Neural cell (in vitro differentiated cells): Measurements from ENCODE around the gene COX6B2. TPM values are rescaled to one million over a fixed set of nuclear protein-coding genes. Genes with fewer than 3 reads are reported as not detected.

Experiments
- H2AFZ ChIP-seq: fragments of 200-600, 300-800 bp; sonication (generic), shearing (Covaris generic); 2 replicates; pipeline ENCODE4 v1.6.0; 2014; ENCODE audit warnings: low read depth, mild to moderate bottlenecking, antibody characterized with exemption, low read length, moderate library complexity
- H3F3A ChIP-seq: fragments of 200-600 bp; shearing (Covaris generic); 2 replicates; pipeline ENCODE4 v1.6.1; 2016; ENCODE audit warnings: mild to moderate bottlenecking, moderate library complexity, mixed read lengths, antibody characterized with exemption, low read length; ENCODE audit not compliant: insufficient read depth, poor library complexity, severe bottlenecking
- H3K27ac ChIP-seq: fragments of 200-600, 300-800 bp; sonication (generic), shearing (Covaris generic); 2 replicates; pipeline ENCODE4 v1.5.1; 2014; ENCODE audit warnings: mild to moderate bottlenecking, low read length, moderate library complexity
- H3K27me3 ChIP-seq: fragments of 300-800, 200-600 bp; sonication (generic), shearing (Covaris generic); 2 replicates; pipeline ENCODE4 v1.6.0; 2014; ENCODE audit warnings: mild to moderate bottlenecking, low read depth, low read length, moderate library complexity; ENCODE audit not compliant: insufficient read depth
- H3K36me3 ChIP-seq: fragments of 300-800, 200-600 bp; sonication (generic), shearing (Covaris generic); 2 replicates; pipeline ENCODE4 v1.5.1; 2014; ENCODE audit warnings: mild to moderate bottlenecking, antibody characterized with exemption, low read length, moderate library complexity; ENCODE audit not compliant: insufficient read depth
- H3K4me2 ChIP-seq: fragments of 300-800, 200-600 bp; sonication (generic), shearing (Covaris generic); 2 replicates; pipeline ENCODE4 v1.6.0; 2014; ENCODE audit warnings: mild to moderate bottlenecking, low read length
- H3K4me3 ChIP-seq: fragments of 300-800, 200-600 bp; sonication (generic), shearing (Covaris generic); 2 replicates; pipeline ENCODE4 v1.5.1; 2014; ENCODE audit warnings: mild to moderate bottlenecking, low read length, moderate library complexity
- H3K79me2 ChIP-seq: fragments of 200-600 bp; shearing (Covaris generic); replicated peaks from 2 replicates; pipeline ENCODE4 v1.6.0; 2014; ENCODE audit warnings: mild to moderate bottlenecking, low read length, moderate library complexity; ENCODE audit not compliant: insufficient read depth
- H3K9ac ChIP-seq: fragments of 300-800, 200-600 bp; sonication (generic), shearing (Covaris generic); 2 replicates; pipeline ENCODE4 v1.6.1; 2016; ENCODE audit warnings: mild to moderate bottlenecking, low read length, mixed read lengths
- H3K9me2 ChIP-seq: fragments of 200-600 bp; shearing (Covaris generic); 2 replicates; pipeline ENCODE4 v1.6.1; 2016; ENCODE audit warnings: mild to moderate bottlenecking, low read length, mixed read lengths; ENCODE audit not compliant: insufficient read depth
- H3K9me3 ChIP-seq: fragments of 200-600, 300-800 bp; sonication (generic), shearing (Covaris generic); 2 replicates; pipeline ENCODE4 v1.6.1; 2016; ENCODE audit warnings: mild to moderate bottlenecking, mixed run types, low read length, moderate library complexity, mixed read lengths
- H4K20me1 ChIP-seq: fragments of 200-600 bp; shearing (Covaris generic); 2 replicates; pipeline ENCODE4 v1.6.1; 2016; ENCODE audit warnings: mild to moderate bottlenecking, mixed run types; ENCODE audit not compliant: insufficient read depth
- CTCF ChIP-seq: fragments of 450-650 bp; IDR thresholded peaks from 2 replicates; pipeline ENCODE4 v1.5.1; 2014; ENCODE audit warnings: antibody characterized with exemption, mild to moderate bottlenecking, moderate library complexity; ENCODE audit not compliant: poor library complexity, severe bottlenecking
- EP300 ChIP-seq: fragments of 450-650 bp; conservative IDR thresholded peaks from 2 replicates; pipeline ENCODE4 v1.6.1; 2014; ENCODE audit warnings: antibody characterized with exemption, mild to moderate bottlenecking, moderate library complexity; ENCODE audit not compliant: poor library complexity, severe bottlenecking
- EZH2 ChIP-seq: fragments of 200-600, 300-800 bp; shearing (Covaris generic), sonication (generic); IDR thresholded peaks from 2 replicates; pipeline ENCODE4 v1.6.1; 2014; ENCODE audit warnings: antibody characterized with exemption, low read length, borderline replicate concordance, mild to moderate bottlenecking; ENCODE audit not compliant: insufficient read depth, poor library complexity, severe bottlenecking
- MXI1 ChIP-seq: fragments of 450-650 bp; conservative IDR thresholded peaks from 2 replicates; pipeline ENCODE4 v1.6.1; 2014; ENCODE audit warnings: antibody characterized with exemption, mild to moderate bottlenecking; ENCODE audit not compliant: poor library complexity, severe bottlenecking
- POLR2AphosphoS5 ChIP-seq: IDR thresholded peaks from 2 replicates; pipeline ENCODE4 v1.6.1; 2012
- RAD21 ChIP-seq: fragments of 450-650 bp; conservative IDR thresholded peaks from 2 replicates; pipeline ENCODE4 v1.6.1; 2014; ENCODE audit warnings: antibody characterized with exemption, mild to moderate bottlenecking, moderate library complexity
- REST ChIP-seq: IDR thresholded peaks from 2 replicates; pipeline ENCODE4 v1.6.1; 2012; ENCODE audit warnings: borderline replicate concordance
- SMC3 ChIP-seq: fragments of 450-650 bp; conservative IDR thresholded peaks from 2 replicates; pipeline ENCODE4 v1.6.1; 2014; ENCODE audit warnings: antibody characterized with exemption, mild to moderate bottlenecking, moderate library complexity; ENCODE audit not compliant: poor library complexity
- TAF1 ChIP-seq: IDR thresholded peaks from 2 replicates; pipeline ENCODE4 v1.6.1; 2012; ENCODE audit warnings: low read depth
- polyA plus RNA-seq: library from polyadenylated mRNA; depleted of rRNA; stranded (reverse); fragments of >200 nt; gene quantifications from 2 replicates; pipeline ENCODE4 v1.2.3, GENCODE V29; 2014

COX6B2 gene
- polyA plus RNA-seq, 1 donor from 2014 or later = 0.17 TPM

DNA sequence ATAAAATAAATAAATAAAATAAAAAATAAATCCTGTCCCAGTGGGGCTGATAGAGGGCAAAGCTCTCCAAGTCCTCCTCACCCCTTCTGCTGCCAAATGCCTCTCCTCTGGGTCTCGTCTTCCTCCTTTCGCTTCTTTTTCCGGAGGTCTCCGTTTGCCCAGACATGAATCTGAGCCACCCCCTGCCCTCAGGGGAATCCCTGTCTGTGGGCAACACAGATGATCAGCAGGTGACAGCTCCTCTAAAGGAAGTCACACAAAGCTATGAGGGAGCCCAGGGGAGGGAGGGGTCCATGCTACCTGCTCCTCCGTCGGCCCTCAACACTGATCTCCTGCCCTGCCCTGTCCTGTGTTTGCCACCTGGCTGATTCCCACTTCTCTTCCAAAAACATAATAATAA lies 29.9 kb downstream of the COX6B2 start:
- H3K9ac ChIP-seq = no peak overlapping the region
- H4K20me1 ChIP-seq = no peaks in the 10 kb centered on the region
- H3K9me3 ChIP-seq = no peaks in the 10 kb centered on the region
- no peaks in the 10 kb centered on the region for H3F3A ChIP-seq
- H3K9me2 ChIP-seq = no peaks in the 10 kb centered on the region
- H3K4me3 ChIP-seq = no peak overlapping the region
- H2AFZ ChIP-seq = no peak overlapping the region
- H3K4me2 ChIP-seq = no peak overlapping the region
- no peak for TF ChIP-seq EP300
- no peak for TF ChIP-seq SMC3
- TF ChIP-seq POLR2AphosphoS5 = no peak
- TF ChIP-seq RAD21 = no peak
- no peak for TF ChIP-seq EZH2
- TF ChIP-seq MXI1 = no peak
- no peak for TF ChIP-seq REST
- TF ChIP-seq CTCF = no peak
- TF ChIP-seq TAF1 = no peak
- H3K79me2 ChIP-seq = no peaks in the 10 kb centered on the region
- H3K36me3 ChIP-seq = no peaks in the 10 kb centered on the region
- H3K27ac ChIP-seq = no peak overlapping the region
- H3K27me3 ChIP-seq = no peaks in the 10 kb centered on the region

DNA sequence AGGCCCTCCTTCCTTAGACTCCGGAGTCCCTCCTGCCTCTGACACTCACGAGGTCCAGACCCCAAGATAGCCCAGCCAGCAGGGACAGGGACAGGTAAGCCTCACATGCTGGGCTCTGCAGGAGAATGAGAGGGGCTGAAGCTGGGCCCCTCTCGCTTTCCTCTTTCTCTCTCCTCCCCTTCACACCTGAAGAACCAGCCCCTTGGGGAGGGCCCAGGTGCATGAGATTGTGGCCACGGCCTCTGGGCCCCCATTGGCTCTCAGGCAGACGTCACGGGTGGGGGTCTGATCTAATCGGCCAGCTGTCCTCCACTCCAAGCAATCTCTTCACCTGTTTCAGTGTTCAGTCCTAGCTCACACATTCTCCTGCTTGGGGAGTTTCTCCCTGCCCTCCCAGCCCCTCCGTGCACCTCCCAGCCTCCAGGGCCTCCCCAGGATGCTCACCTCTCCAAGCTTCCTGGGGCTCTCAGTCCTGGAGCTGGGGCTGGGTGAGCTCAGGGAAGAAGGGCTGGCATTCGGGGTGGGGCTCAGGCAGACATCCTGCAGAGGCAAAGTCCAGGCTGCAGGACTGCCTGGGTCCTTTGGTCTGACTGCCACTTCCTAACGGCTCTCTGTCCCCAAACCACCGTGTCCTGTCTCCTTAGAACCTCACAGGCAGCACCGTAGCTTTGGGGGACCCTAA lies 32.2 kb downstream of the COX6B2 start:
- H3K27ac ChIP-seq = no peak overlapping the region
- no peaks in the 10 kb centered on the region for H3F3A ChIP-seq
- no peaks in the 10 kb centered on the region for H3K36me3 ChIP-seq
- no peaks in the 10 kb centered on the region for H3K27me3 ChIP-seq
- no peaks in the 10 kb centered on the region for H3K9me3 ChIP-seq
- no peaks in the 10 kb centered on the region for H3K79me2 ChIP-seq
- no peak overlapping the region for H3K9ac ChIP-seq
- H3K4me3 ChIP-seq = no peak overlapping the region
- H3K4me2 ChIP-seq = no peak overlapping the region
- H4K20me1 ChIP-seq = no peaks in the 10 kb centered on the region
- H2AFZ ChIP-seq = no peak overlapping the region
- TF ChIP-seq SMC3 (no peak), EZH2 (no peak), POLR2AphosphoS5 (no peak), EP300 (no peak), REST (no peak), CTCF (no peak), RAD21 (no peak), MXI1 (no peak)
- no peaks in the 10 kb centered on the region for H3K9me2 ChIP-seq
